HUES6 (cell line): ENCODE data around the gene SOWAHB.

Experiments
- H3K27ac ChIP-seq: 2 replicates; pipeline ENCODE4 v1.7.0; 2013; ENCODE audit warnings: low read depth, mild to moderate bottlenecking, low read length, inconsistent platforms
- H3K27me3 ChIP-seq: 2 replicates; pipeline ENCODE4 v1.6.1; 2013; ENCODE audit warnings: low read length; ENCODE audit not compliant: control insufficient read depth, insufficient read depth
- H3K36me3 ChIP-seq: 2 replicates; pipeline ENCODE4 v1.6.1; 2013; ENCODE audit warnings: low read length; ENCODE audit not compliant: control insufficient read depth, insufficient read depth
- H3K4me1 ChIP-seq: 2 replicates; pipeline ENCODE4 v1.6.1; 2013; ENCODE audit warnings: low read length; ENCODE audit not compliant: control insufficient read depth, insufficient read depth
- H3K4me3 ChIP-seq: 2 replicates; pipeline ENCODE4 v1.5.1; 2013; ENCODE audit warnings: low read depth, low read length
- H3K9ac ChIP-seq: one replicate; pipeline ENCODE4 v1.6.1; 2013; ENCODE audit warnings: mild to moderate bottlenecking, low read length
- H3K9me3 ChIP-seq: 2 replicates; pipeline ENCODE4 v1.6.1; 2013; ENCODE audit warnings: low read depth, low read length; ENCODE audit not compliant: control insufficient read depth, insufficient read depth

The SOWAHB gene

DNA sequence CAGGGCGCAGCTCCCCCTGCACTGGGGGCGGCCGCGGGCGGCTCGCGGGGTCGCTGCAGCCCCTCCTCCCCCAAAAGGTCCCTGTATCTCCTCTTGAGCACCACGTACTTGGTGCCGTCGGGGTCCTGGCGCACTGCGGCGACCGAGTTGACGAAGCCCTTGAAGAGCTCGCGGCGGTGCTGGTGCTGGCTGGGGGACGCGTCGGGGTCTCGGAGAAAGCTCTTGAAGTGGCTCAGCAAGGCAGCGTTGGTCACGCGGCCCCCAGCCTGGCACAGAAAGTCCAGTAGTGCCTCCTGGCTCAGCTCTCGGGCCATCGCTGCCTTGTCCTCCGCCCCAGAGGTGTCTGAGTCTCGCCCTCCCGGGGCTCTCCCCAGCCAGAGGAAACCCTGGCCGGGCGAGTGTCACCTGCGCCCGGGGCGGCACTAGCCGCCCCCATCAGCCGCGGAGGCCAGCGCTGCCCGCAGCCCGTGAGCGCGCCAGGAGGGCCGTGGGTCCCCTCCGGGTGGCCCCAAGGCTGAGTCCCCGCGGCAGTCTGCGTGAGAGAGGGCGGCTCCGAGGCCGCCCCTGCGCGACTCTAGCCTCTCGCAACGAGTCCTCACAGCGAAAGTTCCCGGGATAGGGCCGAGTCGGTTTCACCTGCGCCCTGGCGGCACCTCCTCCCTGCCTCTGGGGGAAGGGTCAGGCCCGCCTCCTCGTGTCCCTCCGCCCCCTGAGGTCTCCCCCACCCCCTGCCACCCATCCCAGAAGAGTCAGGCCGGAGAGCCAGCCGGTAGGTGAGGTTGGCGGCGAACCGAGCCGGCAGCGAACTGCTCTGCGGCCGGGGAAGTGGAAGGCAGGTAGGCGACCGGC, at the start of gene SOWAHB:
TSS of gene SOWAHB (minus strand) at position 609 of the 849 bp plus-strand sequence. CDS start at position 314, 295 bp downstream.
- no peaks in the 10 kb centered on the region for H3K36me3 ChIP-seq
- no peaks in the 10 kb centered on the region for H3K9me3 ChIP-seq
- peak within 1 kb of the TSS; percentile 78 for H3K4me3 ChIP-seq
- H3K9ac ChIP-seq = peak within 1 kb of the TSS; percentile 37
- H3K4me1 ChIP-seq = 0 out of 2 replicates have a peak, but pooled peaks cover 4% of the 10 kb centered on the region
- no peak within 1 kb of the TSS for H3K27ac ChIP-seq
- H3K27me3 ChIP-seq = peaks cover 74% of the 10 kb centered on the region

- peaks cover 25% of the 10 kb centered on the region for H3K4me1 ChIP-seq
- H3K9ac ChIP-seq = no peak overlapping the region
- peak overlapping the region; percentile 5; the same call in 1 of the 2 replicates for H3K4me3 ChIP-seq
- peaks cover 11% of the 10 kb centered on the region for H3K27me3 ChIP-seq
- H3K27ac ChIP-seq = no peak overlapping the region
- no peaks in the 10 kb centered on the region for H3K9me3 ChIP-seq
- H3K36me3 ChIP-seq = no peaks in the 10 kb centered on the region; the same call in 1 of the 2 replicates
Observed at GRCh38 chr4:76947369-76947768, 49.4 kb upstream of the SOWAHB start.

- H3K4me1 ChIP-seq = peaks cover 12% of the 10 kb centered on the region; the same call in 1 of the 2 replicates
- H3K27me3 ChIP-seq = peaks cover 11% of the 10 kb centered on the region
- H3K4me3 ChIP-seq = no peak overlapping the region
- H3K9ac ChIP-seq = no peak overlapping the region
- no peaks in the 10 kb centered on the region; the same call in 1 of the 2 replicates for H3K36me3 ChIP-seq
- H3K9me3 ChIP-seq = no peaks in the 10 kb centered on the region; the same call in 1 of the 2 replicates
- H3K27ac ChIP-seq = no peak overlapping the region
Observed at GRCh38 chr4:76943790-76944189, 45.8 kb upstream of the SOWAHB start.

- 0 out of 2 replicates have a peak, but pooled peaks cover 8% of the 10 kb centered on the region for H3K4me1 ChIP-seq
- H3K9ac ChIP-seq = no peak overlapping the region
- H3K36me3 ChIP-seq = no peaks in the 10 kb centered on the region; the same call in 1 of the 2 replicates
- no peak overlapping the region for H3K4me3 ChIP-seq
- no peak overlapping the region for H3K27ac ChIP-seq
- no peaks in the 10 kb centered on the region; the same call in 1 of the 2 replicates for H3K9me3 ChIP-seq
- H3K27me3 ChIP-seq = peaks cover 5% of the 10 kb centered on the region
Observed at GRCh38 chr4:76943129-76943620, 45.2 kb upstream of the SOWAHB start.

DNA sequence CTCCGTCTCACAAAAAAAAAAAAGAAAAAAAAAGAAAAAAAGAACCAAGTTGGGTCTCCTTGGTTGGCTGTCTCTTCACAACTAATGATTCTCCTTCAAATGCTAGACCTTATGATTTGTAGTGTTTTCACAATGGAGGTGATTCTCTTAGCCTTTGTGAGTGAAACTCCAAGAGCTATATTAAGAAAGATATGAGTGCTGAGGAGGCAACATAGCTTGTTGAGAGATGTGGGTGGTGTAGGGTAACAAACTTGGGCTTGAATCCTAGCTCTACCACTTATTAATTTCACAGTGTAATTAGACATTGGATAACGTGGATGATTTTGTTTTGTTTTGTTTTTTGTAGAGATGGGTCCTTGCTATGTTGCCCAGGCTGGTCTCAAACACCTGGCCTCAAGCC, 41.2 kb upstream of the SOWAHB start:
- no peaks in the 10 kb centered on the region for H3K4me1 ChIP-seq

DNA sequence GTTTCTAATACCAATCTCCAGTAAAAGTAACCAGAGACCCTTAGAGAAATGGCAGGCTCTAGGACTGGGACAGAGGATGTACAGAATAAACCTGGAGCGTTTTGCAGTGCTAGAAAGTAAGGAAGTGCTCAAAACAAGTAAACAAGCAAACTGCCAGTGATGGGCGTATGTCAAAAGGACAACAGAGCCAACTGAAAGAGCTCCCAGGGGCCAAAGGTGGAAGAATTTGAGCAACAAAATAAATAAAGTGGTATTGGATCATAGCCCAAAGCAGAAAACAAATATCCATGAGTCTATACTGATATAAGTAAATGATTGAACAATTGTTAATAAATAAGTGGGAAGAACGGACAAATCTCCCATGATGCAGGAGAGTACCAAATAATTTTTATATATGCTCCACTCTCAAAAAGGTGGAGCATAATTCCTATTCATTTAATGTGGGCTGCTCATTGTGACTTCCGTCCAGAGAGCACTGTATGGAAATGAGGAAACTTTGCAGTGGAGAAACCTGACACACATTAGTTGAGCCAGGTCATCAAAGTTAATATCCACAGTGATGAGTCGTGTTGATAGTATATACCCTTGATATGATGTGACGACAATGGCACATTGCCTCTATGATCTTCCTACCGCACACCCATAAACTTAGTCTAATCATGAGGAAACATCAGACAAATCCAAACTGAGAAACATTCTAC, 33.8 kb upstream of the SOWAHB start:
- Histone ChIP-seq H3K4me3 (no peak overlapping the region), H3K4me1 (no peaks in the 10 kb centered on the region), H3K27me3 (no peaks in the 10 kb centered on the region), H3K9me3 (peaks cover 2% of the 10 kb centered on the region; the same call in 1 of the 2 replicates), H3K27ac (no peak overlapping the region), H3K36me3 (no peaks in the 10 kb centered on the region), H3K9ac (no peak overlapping the region)

More for the DNA sequence above, 41.2 kb upstream of the SOWAHB start:
- H3K27ac ChIP-seq = no peak overlapping the region
- H3K4me3 ChIP-seq = no peak overlapping the region
- H3K36me3 ChIP-seq = no peaks in the 10 kb centered on the region; the same call in 1 of the 2 replicates
- peaks cover 2% of the 10 kb centered on the region; the same call in 1 of the 2 replicates for H3K9me3 ChIP-seq
- no peaks in the 10 kb centered on the region for H3K27me3 ChIP-seq
- H3K9ac ChIP-seq = no peak overlapping the region

GRCh38 chr4:76931087-76931486, 33.1 kb upstream of the SOWAHB start:
- Histone ChIP-seq H3K27me3 (no peaks in the 10 kb centered on the region), H3K4me1 (no peaks in the 10 kb centered on the region), H3K9me3 (no peaks in the 10 kb centered on the region), H3K36me3 (no peaks in the 10 kb centered on the region), H3K4me3 (no peak overlapping the region), H3K9ac (no peak overlapping the region), H3K27ac (no peak overlapping the region)

GRCh38 chr4:76930685-76931084, 32.7 kb upstream of the SOWAHB start:
- Histone ChIP-seq H3K9me3 (no peaks in the 10 kb centered on the region), H3K9ac (no peak overlapping the region), H3K36me3 (no peaks in the 10 kb centered on the region), H3K27ac (no peak overlapping the region), H3K27me3 (no peaks in the 10 kb centered on the region), H3K4me1 (no peaks in the 10 kb centered on the region), H3K4me3 (no peak overlapping the region)

DNA sequence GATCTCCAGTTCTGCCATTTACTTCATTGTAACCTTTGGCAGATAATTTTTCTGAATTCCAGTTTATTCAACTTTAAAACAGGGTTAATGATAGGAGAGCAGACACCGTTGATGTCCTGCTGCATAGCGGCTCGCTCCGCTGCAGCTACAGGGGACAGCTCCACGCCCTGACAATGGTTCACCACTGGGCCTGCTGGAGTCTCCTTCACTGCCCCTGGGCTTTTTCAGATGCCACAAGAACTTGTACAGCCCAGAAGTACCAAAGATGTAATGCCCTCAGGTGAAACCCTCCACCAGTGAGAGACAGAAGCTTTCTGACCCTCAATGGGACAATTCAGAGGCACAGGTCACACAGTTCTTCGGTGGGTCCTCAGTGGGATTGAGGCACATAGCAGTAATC, 28.9 kb upstream of the SOWAHB start:
- Histone ChIP-seq H3K9ac (no peak overlapping the region), H3K4me3 (no peak overlapping the region), H3K36me3 (no peaks in the 10 kb centered on the region), H3K27ac (no peak overlapping the region), H3K27me3 (no peaks in the 10 kb centered on the region), H3K4me1 (0 out of 2 replicates have a peak, but pooled peaks cover 2% of the 10 kb centered on the region), H3K9me3 (no peaks in the 10 kb centered on the region)

GRCh38 chr4:76923619-76924357, 25.8 kb upstream of the SOWAHB start:
- no peaks in the 10 kb centered on the region for H3K27me3 ChIP-seq
- H3K4me1 ChIP-seq = 0 out of 2 replicates have a peak, but pooled peaks cover 2% of the 10 kb centered on the region
- no peaks in the 10 kb centered on the region for H3K9me3 ChIP-seq
- H3K36me3 ChIP-seq = no peaks in the 10 kb centered on the region
- no peak overlapping the region for H3K4me3 ChIP-seq
- no peak overlapping the region for H3K9ac ChIP-seq
- H3K27ac ChIP-seq = no peak overlapping the region
